Stomach (tissue), 9 donors: Measurements from ENCODE around the gene MYL3. TPM values are rescaled to one million over a fixed set of nuclear protein-coding genes. Genes with fewer than 3 reads are reported as not detected.

Source experiments
- DNase-seq, 2 donors: peaks; one replicate each; pipeline versions ENCODE4 v3.0.0 to v3.0.0-alpha.2; 2013 to 2019
- H3K27ac ChIP-seq, 5 donors: fragments of 200-600 bp in 4 of 5; sonication (generic) in 4 of 5; one replicate each; pipeline ENCODE4 v1.5.1; 2013 to 2019; ENCODE audit warnings: mild to moderate bottlenecking in 1 of 5, moderate library complexity in 1 of 5
- H3K27me3 ChIP-seq, 3 donors: fragments of 200-600 bp; sonication (generic); one replicate each; pipeline ENCODE4 v1.5.1; 2017 to 2019; ENCODE audit warnings: mixed run types in 1 of 3
- H3K36me3 ChIP-seq, 4 donors: fragments of 200-600 bp; sonication (generic); 1 replicate in 3 of 4; 2 replicates in 1 of 4; pipeline ENCODE4 v1.5.1; 2016 to 2019
- H3K4me1 ChIP-seq, 4 donors: fragments of 200-600 bp; sonication (generic); one replicate each; pipeline ENCODE4 v1.5.1; 2016 to 2019
- H3K4me3 ChIP-seq, 4 donors: fragments of 200-600 bp; sonication (generic) in 3 of 4; one replicate each; pipeline ENCODE4 v1.5.1; 2016 to 2019; ENCODE audit warnings: mild to moderate bottlenecking in 1 of 4
- H3K9me3 ChIP-seq, 4 donors: fragments of 200-600 bp; sonication (generic); one replicate each; pipeline ENCODE4 v1.5.1; 2016 to 2019
- CTCF ChIP-seq, 7 experiments: fragments of 450-650 bp in 4 of 7; fragments of 200-600 bp in 3 of 7; sonication (generic) in 3 of 7; IDR thresholded peaks; one replicate each; pipeline ENCODE4 v1.5.1; 2016 to 2019; ENCODE audit warnings: antibody characterized with exemption in 7 of 7, control low read depth in 2 of 7, mild to moderate bottlenecking in 1 of 7
- EP300 ChIP-seq: sonication (generic); formaldehyde crosslinking; IDR thresholded peaks from one replicate; pipeline ENCODE4 v1.6.1; 2017; ENCODE audit warnings: antibody characterized with exemption
- POLR2A ChIP-seq, 4 donors: fragments of 450-650 bp; IDR thresholded peaks; one replicate each; pipeline ENCODE4 v1.6.1; 2016; ENCODE audit warnings: antibody characterized with exemption in 4 of 4, control low read depth in 2 of 4, mild to moderate bottlenecking in 1 of 4, moderate library complexity in 1 of 4
- POLR2AphosphoS5 ChIP-seq, 3 donors: sonication (generic); formaldehyde crosslinking; IDR thresholded peaks; one replicate each; pipeline ENCODE4 v1.6.1; 2016; ENCODE audit warnings: antibody characterized with exemption in 3 of 3
- WGBS, 5 donors: extraction: QIAGEN DNeasy Blood & Tissue Kit in 3 of 5; methylation state at CpG; one replicate each; pipeline versions ENCODE4 v1.1.5 to v1.1.7; 2013 to 2018; 5-methylcytosine and 5-hydroxymethylcytosine counted together
- intact Hi-C: fragments of 100-400 bp; cut with DNase I; formaldehyde crosslinking; loops from one replicate; pipeline ENCODE4 v1.15.1; 2023; ENCODE audit warnings: low total_unique reads
- polyA plus RNA-seq, 3 donors: library from polyadenylated mRNA; stranded (reverse); fragments of 200-250 nt; gene quantifications; one replicate each; pipeline ENCODE4 v1.2.3, GENCODE V29; 2013
- total RNA-seq, 5 donors: library from RNA; depleted of rRNA; stranded (reverse); fragments of >200 nt; gene quantifications; one replicate each; pipeline versions ENCODE4 v1.1.0 to v1.2.3, GENCODE V29; 2014 to 2016
- donor health status: healthy with polysubstance abuse.
- donor health status: Bipolar disorder and iron deficiency.
- donor health status: healthy.

Gene MYL3
- total and polyA plus RNA-seq, 8 donors, result 1.5 to 11.5 (median 5.0) TPM; not detected in 4

GRCh38 chr3:46889381-46890110 lies 26.3 kb upstream of the MYL3 start:
- WGBS, 5 donors, result 47 to 77% (median 54%) methylated on average over 2 to 6 of the region's 6 CpGs
- DNase-seq, result no peak

GRCh38 chr3:46888705-46889104 lies 25.5 kb upstream of the MYL3 start:
- intact Hi-C loops, result no loop called here
- Histone ChIP-seq H3K9me3 (no peaks in the 10 kb centered on the region), H3K4me3 (no peak overlapping the region), H3K36me3 (no peaks in the 10 kb centered on the region), H3K27ac (no peak overlapping the region), H3K4me1 (peaks cover 12 to 22% (median 20%) of the 10 kb centered on the region in 4 donors), H3K27me3 (peaks cover 0 to 50% (median 17%) of the 10 kb centered on the region in 3 donors)
- no peak for DNase-seq
- no peak for TF ChIP-seq POLR2AphosphoS5 (IDR thresholded peaks at IDR 0.05)
- no peak for TF ChIP-seq EP300
- TF ChIP-seq CTCF (IDR thresholded peaks at IDR 0.05), result no peak
- TF ChIP-seq POLR2A (IDR thresholded peaks at IDR 0.05), result no peak
- WGBS, 5 donors, result 76 to 84% (median 81%) methylated on average over 12 to 13 of the region's 13 CpGs

More at GRCh38 chr3:46889381-46890110, 26.3 kb upstream of the MYL3 start:
- TF ChIP-seq POLR2AphosphoS5 (IDR thresholded peaks at IDR 0.05) (no peak), CTCF (IDR thresholded peaks at IDR 0.05) (no peak), EP300 (no peak), POLR2A (IDR thresholded peaks at IDR 0.05) (no peak)
- peaks cover 12 to 20% (median 15%) of the 10 kb centered on the region in 4 donors for H3K4me1 ChIP-seq
- H3K9me3 ChIP-seq, result no peaks in the 10 kb centered on the region
- intact Hi-C loops, result no loop called here
- H3K36me3 ChIP-seq, result no peaks in the 10 kb centered on the region
- no peak overlapping the region for H3K27ac ChIP-seq
- H3K27me3 ChIP-seq, result peaks cover 0 to 49% (median 9%) of the 10 kb centered on the region in 3 donors
- no peak overlapping the region for H3K4me3 ChIP-seq

- Histone ChIP-seq H3K9me3 (no peaks in the 10 kb centered on the region), H3K4me3 (no peak overlapping the region), H3K27me3 (peaks cover 0 to 50% (median 24%) of the 10 kb centered on the region in 3 donors), H3K27ac (no peak overlapping the region), H3K36me3 (no peaks in the 10 kb centered on the region), H3K4me1 (peaks cover 18 to 27% (median 25%) of the 10 kb centered on the region in 4 donors)
- DNase-seq, result no peak
- TF ChIP-seq EP300 (no peak), POLR2A (IDR thresholded peaks at IDR 0.05) (no peak), POLR2AphosphoS5 (IDR thresholded peaks at IDR 0.05) (no peak), CTCF (IDR thresholded peaks at IDR 0.05) (no peak)
- 71 to 86% (median 72%) methylated on average over 7 of the region's 7 CpGs for whole genome bisulfite sequencing, 5 donors
- intact Hi-C loops, result no loop called here
Observed at GRCh38 chr3:46887980-46888494, 24.8 kb upstream of the MYL3 start.

- no peak for DNase-seq
- Histone ChIP-seq H3K36me3 (no peaks in the 10 kb centered on the region), H3K9me3 (no peaks in the 10 kb centered on the region), H3K4me3 (no peak overlapping the region), H3K27me3 (peaks cover 0 to 51% (median 42%) of the 10 kb centered on the region in 3 donors), H3K4me1 (peaks cover 26 to 34% (median 30%) of the 10 kb centered on the region in 4 donors), H3K27ac (no peak overlapping the region)
- intact Hi-C loops, result no loop called here
- 88 to 97% (median 93%) methylated on average over 3 of the region's 3 CpGs for WGBS, 5 donors
- TF ChIP-seq POLR2A (IDR thresholded peaks at IDR 0.05), result no peak
- no peak for TF ChIP-seq POLR2AphosphoS5 (IDR thresholded peaks at IDR 0.05)
- TF ChIP-seq CTCF (IDR thresholded peaks at IDR 0.05), result no peak
- TF ChIP-seq EP300, result no peak
Observed at GRCh38 chr3:46885612-46886011, 22.4 kb upstream of the MYL3 start.
